NCI-H1417 (cell line): ENCODE results near the gene ITK.
A peak's percentile ranks its signal among the peaks of the same experiment; 100 is the strongest.

Experiments
- DNase-seq, 3 experiments: peaks; one replicate each; lab custom pipeline; 2025; lab: John Stamatoyannopoulos, UW

The ITK gene

DNA sequence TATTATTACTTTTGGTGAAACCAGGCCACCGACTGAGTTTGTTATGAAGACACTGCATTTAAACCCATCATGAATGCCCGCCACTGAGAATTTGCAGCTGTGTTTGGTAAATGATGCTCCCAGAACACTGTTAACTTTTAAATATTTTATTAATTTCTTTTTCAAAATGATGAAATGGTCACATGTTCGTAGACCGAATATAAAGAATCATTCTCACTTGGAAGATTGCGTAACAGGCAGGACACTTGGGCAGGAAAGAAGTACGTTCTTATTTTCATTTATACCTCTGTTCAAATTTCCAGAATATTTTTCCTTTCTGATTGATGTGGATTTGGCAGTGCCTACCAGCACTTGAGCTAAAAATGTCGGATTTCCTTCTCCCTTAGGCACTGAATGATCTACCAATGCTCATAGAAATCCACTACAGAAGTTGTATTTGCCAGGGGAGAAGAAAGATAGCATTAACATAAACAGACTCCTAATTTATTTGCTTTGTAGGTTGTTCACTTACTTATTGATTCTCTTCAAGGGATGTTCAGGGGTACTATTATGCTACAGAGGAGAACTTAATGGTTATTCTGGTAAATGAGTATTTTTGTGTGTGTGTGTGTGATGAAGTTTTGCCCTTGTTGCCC, 99.1 kb downstream of the ITK start:
- DNase-seq: no peak

DNA sequence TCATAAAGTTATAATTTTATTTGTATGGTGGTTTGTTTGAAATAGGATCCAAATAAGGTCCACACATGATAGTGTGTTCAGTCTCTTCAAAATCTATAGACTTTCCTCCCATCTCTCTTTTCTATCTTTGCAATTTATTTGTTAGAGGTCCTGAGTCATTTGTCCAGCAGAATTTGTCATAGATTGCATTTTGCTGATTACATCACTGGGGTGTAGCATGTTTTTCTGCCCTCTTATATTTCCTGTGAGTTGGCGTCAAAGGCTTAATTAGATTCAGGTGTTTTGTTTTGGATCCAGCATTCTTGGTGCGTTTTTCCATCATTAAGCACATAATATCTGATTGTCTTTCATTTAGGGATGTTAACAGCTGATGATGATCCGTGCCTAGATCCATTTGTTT, 100.3 kb downstream of the ITK start:
- DNase-seq: no peak

DNA sequence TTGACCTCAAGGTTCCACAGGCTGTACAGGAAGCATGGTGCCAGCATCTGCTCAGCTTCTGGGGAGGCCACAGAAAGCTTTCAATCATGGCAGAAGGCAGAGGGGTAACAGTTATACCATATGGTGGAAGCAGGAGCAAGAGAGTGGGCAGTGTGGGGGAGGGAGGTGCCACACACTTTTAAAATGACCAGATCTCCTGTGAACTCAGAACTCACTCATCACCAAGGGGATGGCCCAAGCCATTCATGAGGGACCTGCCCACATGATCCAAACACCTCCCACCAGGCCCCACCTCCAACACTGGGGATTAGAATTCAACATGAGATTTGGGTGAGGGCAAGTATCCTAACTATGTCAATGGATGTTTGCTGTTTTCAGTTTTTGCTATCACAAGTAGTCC, 101.5 kb downstream of the ITK start:
- no peak for DNase-seq

GRCh38 chr5:157283434-157283833, 102.8 kb downstream of the ITK start:
- peak in 1 of 3 experiments; percentile 1 for DNase-seq

- DNase-seq: no peak
Observed at GRCh38 chr5:157284458-157285212, 104.0 kb downstream of the ITK start.

DNA sequence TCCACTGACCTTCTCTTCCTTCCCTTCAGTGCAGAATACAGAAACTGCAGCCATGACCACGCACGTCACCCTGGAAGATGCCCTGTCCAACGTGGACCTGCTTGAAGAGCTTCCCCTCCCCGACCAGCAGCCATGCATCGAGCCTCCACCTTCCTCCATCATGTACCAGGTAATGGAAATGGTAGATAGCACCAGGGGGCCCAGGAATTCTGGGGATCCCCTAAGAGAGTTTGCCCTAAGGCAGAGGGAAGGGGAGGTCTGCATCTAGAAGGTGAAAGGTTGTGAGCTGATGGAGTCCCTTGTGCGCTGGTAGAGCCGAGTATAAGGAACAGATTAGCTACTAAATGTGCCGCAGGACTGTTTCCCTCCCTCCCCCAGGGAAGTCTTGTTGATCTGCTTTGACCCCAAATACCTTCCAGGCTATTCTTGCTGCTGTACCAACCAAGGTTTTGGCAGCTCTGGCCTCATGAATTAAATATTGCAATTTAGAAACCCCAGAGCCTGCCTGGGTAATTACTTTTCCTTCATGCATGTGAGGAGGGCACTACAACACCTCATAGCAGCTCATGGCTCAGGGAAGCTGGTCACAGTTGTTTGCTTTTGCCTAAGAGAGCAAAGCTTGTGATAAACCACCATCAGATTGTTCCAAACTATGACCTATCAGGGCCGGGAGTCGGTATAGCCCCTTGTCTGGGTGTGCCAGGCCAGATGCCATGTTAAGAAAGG, 104.8 kb downstream of the ITK start:
- peak in 1 of 3 experiments; percentile 22 for DNase-seq

GRCh38 chr5:157286761-157287211, 106.1 kb downstream of the ITK start:
- DNase-seq: no peak

DNA sequence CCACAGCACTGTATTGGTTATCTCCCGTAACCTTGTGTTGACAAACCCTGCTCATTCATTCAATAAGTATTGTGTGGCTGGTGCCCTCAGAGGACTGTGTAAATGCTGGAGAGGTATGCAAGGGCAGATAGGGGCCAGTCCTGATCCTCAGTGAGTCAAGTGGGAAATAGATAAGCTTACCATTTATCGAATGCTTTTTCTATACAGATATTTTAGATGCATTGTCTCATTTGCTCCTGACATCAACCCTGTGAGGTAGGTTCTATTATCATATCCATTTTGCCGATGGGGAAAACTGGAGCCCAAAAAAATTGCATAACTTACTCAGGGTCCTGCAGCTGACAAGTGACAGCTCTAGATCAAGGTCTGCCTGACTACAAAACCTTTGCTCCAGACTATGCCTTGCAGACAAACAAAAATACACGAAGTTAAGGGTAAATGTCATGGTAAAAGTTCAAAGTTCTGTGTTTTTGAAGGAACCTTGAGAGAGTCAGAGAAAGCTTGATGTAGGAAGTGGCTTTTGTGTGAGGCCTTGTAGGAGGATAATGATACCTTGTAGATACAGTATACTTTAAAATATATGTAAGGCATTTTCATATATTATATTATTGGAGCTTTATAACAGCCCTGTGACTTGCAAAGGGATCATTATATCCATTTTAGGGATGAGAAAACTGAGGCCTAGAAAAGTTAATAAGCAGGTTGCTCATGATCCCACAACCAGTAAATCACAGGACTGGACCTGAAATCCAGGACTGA, 107.9 kb downstream of the ITK start:
- DNase-seq: no peak

DNA sequence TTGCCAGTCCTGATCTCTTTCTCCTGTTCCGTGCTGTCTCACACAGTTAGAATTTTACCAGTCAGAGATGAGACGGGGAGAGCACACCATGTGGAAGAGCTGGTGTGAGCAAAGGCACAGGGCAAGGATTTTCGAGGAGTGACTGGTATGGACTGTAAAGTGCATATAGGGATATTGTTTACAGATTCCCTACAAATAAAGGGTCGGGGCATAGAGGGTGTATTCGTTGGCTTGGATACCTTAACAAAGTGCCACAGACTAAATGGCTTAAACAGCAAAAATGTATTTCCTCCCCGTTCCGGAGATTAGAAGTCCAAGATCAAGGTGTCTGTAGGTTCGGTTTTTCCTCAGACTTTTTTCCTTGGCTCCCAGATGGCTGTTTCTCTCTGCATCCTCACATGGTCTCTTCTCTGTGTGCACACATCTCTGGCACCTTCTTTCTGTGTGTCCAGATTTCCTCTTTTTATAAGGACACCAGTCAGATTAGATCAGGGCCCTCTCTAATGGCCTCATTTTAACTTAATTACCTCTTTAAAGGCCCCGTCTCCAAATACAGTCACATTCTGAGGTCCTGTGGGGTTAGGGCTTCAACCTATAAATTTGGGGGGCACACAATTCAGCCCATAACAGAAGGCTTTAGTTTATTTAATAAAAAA, 108.7 kb downstream of the ITK start:
- no peak for DNase-seq

GRCh38 chr5:157290156-157290980, 109.7 kb downstream of the ITK start:
- DNase-seq: no peak

DNA sequence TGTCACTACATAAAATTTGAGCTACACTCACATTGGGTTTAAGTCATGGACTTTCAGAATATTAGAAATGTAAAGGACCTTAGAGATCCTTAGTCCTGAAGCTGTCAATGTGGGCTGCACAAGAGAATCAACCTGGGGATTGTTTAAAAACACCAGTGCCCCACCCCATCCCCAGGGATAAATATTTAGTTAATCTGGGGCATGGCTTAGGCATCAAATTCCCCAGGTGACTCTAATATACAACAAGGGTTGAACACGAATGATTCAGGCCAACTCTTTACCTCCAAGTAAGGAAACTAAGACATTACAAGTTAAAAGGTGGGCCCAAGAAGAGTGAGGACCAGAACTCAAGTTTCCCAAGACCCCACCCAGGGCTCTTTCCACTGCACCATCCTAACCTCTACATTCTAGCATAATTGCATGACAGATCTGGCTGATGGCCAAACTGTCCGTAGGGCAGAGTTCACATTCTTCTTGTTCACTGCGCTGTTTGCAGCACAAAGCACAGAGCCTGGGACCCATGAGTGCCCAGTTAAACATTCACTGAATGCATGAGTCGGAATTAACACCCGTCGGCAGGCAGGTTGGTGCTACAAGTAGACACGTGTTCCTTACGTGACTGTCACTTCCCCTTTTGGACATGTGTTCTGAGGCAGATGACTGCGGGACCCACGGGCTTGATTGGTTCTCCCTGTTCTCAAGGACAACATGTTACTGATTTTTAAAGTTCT, 110.5 kb downstream of the ITK start:
- DNase-seq: no peak

GRCh38 chr5:157292599-157292998, 112.0 kb downstream of the ITK start:
- no peak for DNase-seq

DNA sequence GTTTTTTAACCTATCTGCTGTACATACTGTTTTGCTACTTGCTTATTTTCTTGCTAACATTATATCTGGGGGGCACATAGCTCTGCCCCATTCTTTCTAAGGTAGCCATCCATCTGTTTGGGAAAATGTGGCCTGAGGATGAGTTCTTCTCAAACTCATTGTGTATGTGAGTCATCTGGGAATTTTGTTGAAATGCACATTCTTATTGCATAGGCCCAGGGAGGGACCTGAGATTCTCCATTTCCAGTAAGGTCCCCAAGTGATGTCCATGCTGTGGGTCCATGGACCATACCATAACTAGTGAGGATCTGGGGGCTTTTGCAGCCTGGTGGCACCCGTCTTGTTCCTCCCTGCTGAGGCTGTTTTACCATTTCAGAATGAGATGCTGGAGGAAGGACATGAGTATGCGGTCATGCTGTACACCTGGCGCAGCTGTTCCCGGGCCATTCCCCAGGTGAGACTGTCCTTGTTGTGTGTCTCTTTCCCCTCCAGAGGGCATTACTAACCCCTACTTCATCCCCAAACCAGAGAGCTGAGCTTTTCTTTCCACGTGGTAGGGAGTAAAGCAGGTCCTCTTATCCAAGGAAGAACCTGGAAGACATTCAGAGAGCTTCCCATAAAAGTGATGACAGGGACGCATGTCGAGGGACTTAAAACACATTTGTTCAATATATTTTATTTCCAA, 113.9 kb downstream of the ITK start:
- DNase-seq: peak in 2 of 3 experiments; percentile 55 to 80

GRCh38 chr5:157295247-157295646, 114.6 kb downstream of the ITK start:
- peak in 2 of 3 experiments; percentile 55 to 92 for DNase-seq

DNA sequence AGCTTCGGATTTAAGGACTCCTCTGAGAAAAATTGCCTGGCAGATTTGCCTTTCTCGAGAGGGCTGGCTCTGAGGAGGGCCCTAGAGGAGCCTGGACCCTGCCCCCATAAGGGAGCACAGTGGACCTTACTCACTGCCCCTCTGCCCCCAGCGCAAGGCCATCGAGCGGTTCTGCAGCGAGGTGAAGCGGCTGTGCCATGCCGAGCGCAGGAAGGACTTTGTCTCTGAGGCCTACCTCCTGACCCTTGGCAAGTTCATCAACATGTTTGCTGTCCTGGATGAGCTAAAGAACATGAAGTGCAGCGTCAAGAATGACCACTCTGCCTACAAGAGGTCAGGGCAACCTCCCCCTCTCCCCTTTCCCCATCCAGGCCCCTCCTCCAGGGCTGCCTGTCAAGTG, 119.9 kb downstream of the ITK start:
- no peak for DNase-seq

DNA sequence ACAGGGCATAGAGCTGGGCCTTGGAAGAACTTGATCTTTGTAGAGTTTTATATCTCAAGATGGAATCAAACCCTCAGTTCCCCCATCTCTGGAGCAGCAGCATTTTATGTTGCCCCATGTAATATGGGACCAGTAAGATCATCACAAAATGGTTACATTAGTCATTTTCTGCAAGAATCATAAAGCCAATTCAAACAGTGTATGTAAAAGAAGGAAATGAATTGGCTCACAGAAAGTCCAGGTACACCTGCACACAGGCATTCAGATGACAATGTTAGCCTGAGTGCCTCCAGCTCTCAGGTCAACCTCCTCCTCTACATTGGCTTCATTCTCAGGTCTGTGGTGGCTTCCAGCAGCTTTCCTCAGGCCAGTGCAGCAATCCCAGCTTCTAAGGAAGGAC, 120.4 kb downstream of the ITK start:
- no peak for DNase-seq

DNA sequence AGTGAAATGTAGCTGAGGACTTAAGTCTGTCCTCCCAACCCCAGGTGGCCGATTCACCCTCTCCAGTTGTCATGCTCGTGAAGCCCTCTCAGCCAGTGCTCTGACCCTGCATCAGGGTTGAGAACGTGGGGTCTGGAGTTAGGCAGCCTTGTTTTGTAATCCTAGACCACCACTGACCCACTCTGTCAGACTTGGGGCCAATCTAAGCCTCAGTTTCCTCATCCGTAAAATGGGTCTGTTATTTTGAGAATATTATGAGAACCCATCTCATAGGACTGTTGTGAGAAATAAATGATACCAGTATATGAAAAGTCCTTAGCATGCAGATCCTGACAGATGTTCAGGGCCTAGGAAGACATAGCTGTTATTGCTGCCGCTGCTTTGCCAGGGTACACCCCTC, 122.4 kb downstream of the ITK start:
- DNase-seq: no peak

- no peak for DNase-seq
Observed at GRCh38 chr5:157303667-157304327, 123.2 kb downstream of the ITK start.
